Stomach smooth muscle (tissue), 2 donors: ENCODE data around the gene LRMDA.

Source experiments
- H3K27ac ChIP-seq: one replicate; pipeline ENCODE4 v1.7.0; 2013; ENCODE audit warnings: mild to moderate bottlenecking, low read length, inconsistent platforms
- H3K27me3 ChIP-seq, 2 donors: one replicate each; pipeline ENCODE4 v1.7.0; 2013; ENCODE audit warnings: low read length in 2 of 2; ENCODE audit not compliant: insufficient read depth in 2 of 2, control insufficient read depth in 1 of 2
- H3K36me3 ChIP-seq, 2 donors: one replicate each; pipeline ENCODE4 v1.7.0; 2013; ENCODE audit warnings: low read length in 2 of 2; ENCODE audit not compliant: control insufficient read depth in 2 of 2, insufficient read depth in 2 of 2
- H3K4me1 ChIP-seq: one replicate; pipeline ENCODE4 v1.7.0; 2013; ENCODE audit warnings: low read length; ENCODE audit not compliant: control insufficient read depth, insufficient read depth
- H3K4me3 ChIP-seq, 2 donors: one replicate each; pipeline ENCODE4 v1.7.0; 2013; ENCODE audit warnings: low read length in 2 of 2
- H3K9ac ChIP-seq, 2 donors: one replicate each; pipeline ENCODE4 v1.7.0; 2013; ENCODE audit warnings: low read length in 2 of 2, mild to moderate bottlenecking in 1 of 2
- H3K9me3 ChIP-seq, 2 donors: one replicate each; pipeline ENCODE4 v1.7.0; 2013; ENCODE audit warnings: low read length in 2 of 2; ENCODE audit not compliant: control insufficient read depth in 2 of 2
- donor health status: healthy.
- donor health status: Pancreatic carcinoma.

LRMDA gene

DNA sequence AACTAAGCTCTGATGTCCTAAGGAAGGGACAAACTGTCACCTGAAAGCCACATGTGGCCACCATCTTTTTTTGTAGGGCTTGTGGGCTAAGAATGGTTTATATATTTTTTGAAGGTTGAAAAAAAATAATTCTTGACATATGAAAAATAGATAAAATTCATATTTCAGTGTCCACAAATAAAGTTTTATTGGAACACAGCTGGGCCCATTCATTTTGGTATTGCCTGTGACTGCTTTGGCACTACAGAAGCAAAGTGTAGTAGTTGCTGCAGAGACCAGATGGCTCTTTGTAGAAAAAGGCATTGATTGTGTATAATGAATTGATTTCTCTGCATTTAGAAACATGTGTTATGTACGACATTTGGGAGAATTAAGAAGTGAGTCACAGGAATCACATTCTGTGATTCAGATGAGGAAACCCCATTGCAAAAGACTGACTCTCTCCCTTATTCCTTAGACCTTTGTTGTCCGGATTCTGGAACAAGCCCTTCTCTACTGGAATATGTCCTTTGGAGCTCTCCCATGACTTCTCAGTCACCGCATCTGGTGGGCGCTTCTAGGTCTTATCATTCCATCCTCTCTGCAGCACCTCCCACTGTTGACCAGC, 438.7 kb downstream of the LRMDA start:
- Histone ChIP-seq H3K27me3 (no peaks in the 10 kb centered on the region), H3K4me1 (no peaks in the 10 kb centered on the region), H3K4me3 (no peak overlapping the region), H3K9me3 (no peaks in the 10 kb centered on the region), H3K36me3 (no peaks in the 10 kb centered on the region), H3K9ac (no peak overlapping the region), H3K27ac (no peak overlapping the region)

DNA sequence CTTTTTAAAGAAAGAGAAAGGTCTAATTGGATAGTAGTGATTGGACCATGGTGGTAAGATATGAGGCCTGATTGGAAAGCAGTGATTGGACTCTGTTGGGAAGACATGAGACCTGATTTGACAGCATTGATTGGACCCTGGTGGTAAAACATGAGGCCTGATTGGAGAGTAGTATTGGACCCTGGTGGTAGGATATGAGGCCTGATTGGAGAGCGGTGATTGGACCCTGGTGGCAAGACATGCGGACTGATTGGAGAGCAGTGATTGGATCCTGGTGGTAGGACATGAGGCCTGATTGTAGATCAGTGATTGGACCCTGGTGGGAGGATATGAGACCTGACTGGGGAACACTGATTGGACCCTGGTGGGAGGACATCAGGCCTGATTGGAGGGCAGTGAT, 444.3 kb downstream of the LRMDA start:
- H3K4me1 ChIP-seq: no peaks in the 10 kb centered on the region
- no peak overlapping the region for H3K9ac ChIP-seq
- peaks cover 0 to 2% of the 10 kb centered on the region in 2 donors for H3K27me3 ChIP-seq
- H3K36me3 ChIP-seq: no peaks in the 10 kb centered on the region
- H3K9me3 ChIP-seq: no peaks in the 10 kb centered on the region
- no peak overlapping the region for H3K27ac ChIP-seq
- no peak overlapping the region for H3K4me3 ChIP-seq

DNA sequence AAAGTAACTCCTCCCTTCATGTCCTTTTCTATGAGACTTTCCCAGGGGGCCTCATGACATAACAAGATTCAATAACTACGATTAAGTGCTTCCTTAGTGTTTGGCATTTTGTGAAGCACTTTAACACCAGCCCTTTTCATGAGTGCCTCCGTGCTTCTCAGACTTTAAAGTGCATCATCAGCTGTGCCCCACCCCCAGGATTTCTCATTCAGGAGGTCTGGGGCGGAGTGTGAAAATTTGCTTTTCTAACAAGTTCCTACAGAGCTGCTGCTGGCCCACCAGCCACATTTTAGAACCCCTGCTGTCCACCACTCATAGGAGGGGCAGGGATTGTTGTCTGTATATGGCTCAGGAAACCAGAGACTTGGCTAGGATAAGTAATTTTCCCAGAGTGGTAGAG, 445.3 kb downstream of the LRMDA start:
- Histone ChIP-seq H3K9ac (no peak overlapping the region), H3K36me3 (no peaks in the 10 kb centered on the region), H3K9me3 (no peaks in the 10 kb centered on the region), H3K27ac (no peak overlapping the region), H3K4me3 (no peak overlapping the region), H3K27me3 (peaks cover 0 to 2% of the 10 kb centered on the region in 2 donors), H3K4me1 (no peaks in the 10 kb centered on the region)

DNA sequence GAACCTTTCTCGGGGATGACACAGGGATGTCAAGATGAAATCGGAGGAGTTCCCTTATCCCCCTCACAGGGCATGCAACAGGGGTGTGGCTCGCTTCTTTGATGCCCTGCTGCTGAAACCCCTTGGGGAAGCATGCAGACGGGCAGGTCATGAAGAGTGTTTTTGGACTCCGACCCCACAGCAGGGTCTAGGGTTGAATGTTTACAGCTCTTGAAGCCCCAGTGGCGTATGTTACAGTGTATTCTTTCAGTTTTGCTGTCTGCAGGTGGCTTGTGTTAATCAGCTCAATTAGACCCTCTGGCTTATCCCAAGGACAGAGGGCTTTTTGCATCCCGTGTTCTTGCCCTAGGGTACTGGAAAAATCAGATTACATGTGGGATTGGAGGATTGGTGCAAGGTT, 446.5 kb downstream of the LRMDA start:
- H3K9ac ChIP-seq: no peak overlapping the region
- H3K4me3 ChIP-seq: no peak overlapping the region
- no peaks in the 10 kb centered on the region for H3K9me3 ChIP-seq
- peaks cover 0 to 2% of the 10 kb centered on the region in 2 donors for H3K27me3 ChIP-seq
- H3K36me3 ChIP-seq: no peaks in the 10 kb centered on the region
- H3K27ac ChIP-seq: no peak overlapping the region
- H3K4me1 ChIP-seq: no peaks in the 10 kb centered on the region

DNA sequence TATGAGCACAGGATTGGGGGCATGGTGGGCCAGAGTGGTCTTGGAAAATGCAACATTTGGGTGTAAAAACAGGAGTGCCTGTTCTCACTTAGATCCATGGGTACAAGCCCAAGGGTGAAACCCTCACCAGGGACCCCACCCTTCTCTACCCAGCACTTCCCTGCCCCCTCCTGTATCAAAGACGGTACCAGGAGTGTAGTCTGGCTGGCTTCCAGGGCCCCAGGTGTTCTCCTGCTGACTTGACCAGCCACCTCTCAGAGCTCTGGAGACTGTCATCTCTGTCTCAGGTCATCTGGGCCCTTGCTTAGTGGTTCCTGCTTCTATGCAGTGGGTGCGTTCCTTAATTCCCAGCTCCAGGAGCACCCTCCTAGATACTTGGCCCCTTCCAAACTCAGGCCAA, 447.2 kb downstream of the LRMDA start:
- Histone ChIP-seq H3K9ac (no peak overlapping the region), H3K27me3 (peaks cover 0 to 2% of the 10 kb centered on the region in 2 donors), H3K36me3 (no peaks in the 10 kb centered on the region), H3K27ac (no peak overlapping the region), H3K4me1 (no peaks in the 10 kb centered on the region), H3K9me3 (no peaks in the 10 kb centered on the region), H3K4me3 (no peak overlapping the region)

DNA sequence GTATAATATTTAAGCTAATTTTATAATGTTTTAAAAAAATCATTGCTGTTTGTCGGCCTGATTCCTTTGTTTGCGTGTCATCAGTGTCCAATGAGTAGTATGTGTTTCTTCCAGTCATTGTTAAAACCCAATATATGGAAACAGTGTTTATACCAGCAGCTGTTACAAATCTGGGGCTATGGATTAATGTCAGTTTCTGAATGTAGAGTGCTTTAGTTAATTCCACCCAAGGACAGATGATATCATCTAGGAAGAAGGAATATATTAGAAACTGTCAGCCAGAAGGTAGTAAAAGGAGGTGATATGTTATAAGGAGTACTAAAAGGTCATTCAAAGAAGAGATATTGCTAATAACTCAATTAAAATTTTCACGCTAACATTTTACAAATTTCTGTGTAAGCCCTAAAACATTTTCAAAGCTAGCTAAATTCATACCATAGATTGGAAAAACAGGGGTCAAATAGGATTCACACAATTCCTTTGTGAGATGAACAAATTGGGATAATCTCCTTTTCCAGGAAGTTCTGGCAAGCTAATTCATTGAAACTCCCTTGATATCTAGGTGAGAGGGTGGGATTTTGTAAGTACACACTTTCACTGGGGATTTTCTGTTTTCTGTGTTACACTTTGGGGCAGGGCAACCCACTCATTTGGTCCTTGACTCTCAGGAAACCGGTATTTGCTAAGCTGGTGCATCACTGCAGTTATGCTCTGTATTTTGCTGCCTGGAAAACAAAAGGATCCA, 448.8 kb downstream of the LRMDA start:
- Histone ChIP-seq H3K27ac (no peak overlapping the region), H3K36me3 (no peaks in the 10 kb centered on the region), H3K27me3 (peaks cover 0 to 2% of the 10 kb centered on the region in 2 donors), H3K4me3 (no peak overlapping the region), H3K9ac (no peak overlapping the region), H3K9me3 (no peaks in the 10 kb centered on the region), H3K4me1 (no peaks in the 10 kb centered on the region)

DNA sequence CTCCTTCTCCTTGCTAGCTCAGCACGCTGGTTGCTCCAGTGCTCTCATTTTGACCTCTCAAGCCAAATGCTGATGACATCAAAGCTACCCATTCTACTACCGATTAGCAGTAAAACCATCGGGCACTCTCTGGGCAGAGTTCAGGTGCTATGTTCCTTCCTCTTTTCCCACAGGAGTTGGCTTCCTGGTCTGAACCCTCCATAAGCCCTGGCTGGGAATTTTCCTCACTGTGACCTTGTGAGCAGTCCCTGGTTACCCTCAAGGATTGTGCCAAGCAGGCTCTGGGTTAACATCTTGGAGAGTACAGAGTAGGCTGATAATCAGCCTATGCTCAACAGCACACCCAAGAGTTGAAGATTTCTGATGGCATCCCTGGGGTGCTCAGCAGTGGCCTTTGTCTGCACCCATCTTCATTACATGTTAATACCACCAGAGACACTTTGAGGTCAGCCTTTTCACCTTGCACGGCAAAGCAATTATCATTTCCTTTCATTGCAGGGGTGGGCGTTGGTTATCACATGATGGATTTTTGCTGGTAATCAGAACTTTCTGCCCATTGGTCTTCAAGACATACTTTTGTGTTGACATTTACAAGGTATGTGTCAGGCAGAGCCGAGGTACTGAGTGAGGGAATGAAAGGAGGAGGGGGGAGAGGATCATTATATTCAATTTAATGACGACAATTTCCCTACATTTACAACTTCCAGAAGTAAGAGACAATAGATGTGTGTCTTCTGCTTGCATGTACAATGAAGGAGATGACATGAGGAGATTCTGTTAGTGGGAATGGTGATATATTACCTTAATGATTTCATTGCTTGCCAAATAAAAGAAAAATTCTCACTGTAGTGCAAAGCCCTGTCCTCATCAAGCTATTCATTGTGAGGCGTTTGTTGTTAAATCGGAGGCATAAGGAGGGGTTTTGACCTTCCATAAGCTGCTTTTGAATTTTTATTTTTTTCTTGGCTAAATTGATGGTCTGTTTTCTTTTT, 452.0 kb downstream of the LRMDA start:
- H3K27ac ChIP-seq: no peak overlapping the region
- no peaks in the 10 kb centered on the region for H3K36me3 ChIP-seq
- no peaks in the 10 kb centered on the region for H3K9me3 ChIP-seq
- no peak overlapping the region for H3K4me3 ChIP-seq
- H3K9ac ChIP-seq: no peak overlapping the region
- H3K4me1 ChIP-seq: no peaks in the 10 kb centered on the region
- peaks cover 0 to under 1% of the 10 kb centered on the region in 2 donors for H3K27me3 ChIP-seq

DNA sequence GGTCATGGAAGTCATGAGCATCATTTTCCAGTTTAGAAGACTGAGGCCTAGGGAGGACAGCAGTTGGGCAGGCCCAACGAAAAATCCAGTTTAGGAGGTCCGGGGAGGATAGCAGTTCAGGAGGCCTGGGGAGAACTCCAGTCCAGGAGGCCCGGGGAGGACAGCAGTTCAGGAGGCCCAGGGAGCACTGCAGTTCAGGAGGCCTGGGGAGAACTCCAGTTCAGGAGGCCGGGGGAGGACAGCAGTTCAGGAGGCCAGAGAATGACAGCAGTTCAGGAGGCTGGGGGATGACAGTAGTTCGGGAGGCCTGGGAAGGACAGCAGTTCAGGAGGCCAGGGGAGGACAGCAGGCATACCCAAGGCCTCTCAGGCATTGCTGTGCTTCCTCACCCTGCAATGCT, 453.4 kb downstream of the LRMDA start:
- Histone ChIP-seq H3K9ac (no peak overlapping the region), H3K4me1 (no peaks in the 10 kb centered on the region), H3K27ac (no peak overlapping the region), H3K4me3 (no peak overlapping the region), H3K27me3 (no peaks in the 10 kb centered on the region), H3K36me3 (no peaks in the 10 kb centered on the region), H3K9me3 (no peaks in the 10 kb centered on the region)

DNA sequence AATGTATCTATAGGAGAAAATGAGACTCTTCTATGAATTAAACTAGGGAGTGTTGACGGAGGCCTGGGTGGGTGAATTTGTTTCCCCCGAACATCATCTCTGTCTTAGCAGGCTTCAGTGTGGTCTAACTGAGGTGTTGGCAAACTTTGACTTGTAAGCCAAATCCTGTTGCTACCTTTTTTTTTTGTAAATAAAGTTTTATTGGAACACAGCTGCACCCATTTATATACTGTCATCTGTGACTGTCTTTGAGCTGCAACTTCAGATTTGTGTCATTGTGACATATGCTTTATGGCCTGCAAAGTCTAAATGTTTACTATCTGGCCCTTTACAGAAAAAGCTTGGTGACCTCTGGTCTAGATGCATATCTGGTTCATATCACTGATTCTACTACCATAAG, 455.9 kb downstream of the LRMDA start:
- Histone ChIP-seq H3K27me3 (no peaks in the 10 kb centered on the region), H3K9me3 (no peaks in the 10 kb centered on the region), H3K27ac (no peak overlapping the region), H3K9ac (no peak overlapping the region), H3K4me3 (no peak overlapping the region), H3K36me3 (no peaks in the 10 kb centered on the region), H3K4me1 (no peaks in the 10 kb centered on the region)

DNA sequence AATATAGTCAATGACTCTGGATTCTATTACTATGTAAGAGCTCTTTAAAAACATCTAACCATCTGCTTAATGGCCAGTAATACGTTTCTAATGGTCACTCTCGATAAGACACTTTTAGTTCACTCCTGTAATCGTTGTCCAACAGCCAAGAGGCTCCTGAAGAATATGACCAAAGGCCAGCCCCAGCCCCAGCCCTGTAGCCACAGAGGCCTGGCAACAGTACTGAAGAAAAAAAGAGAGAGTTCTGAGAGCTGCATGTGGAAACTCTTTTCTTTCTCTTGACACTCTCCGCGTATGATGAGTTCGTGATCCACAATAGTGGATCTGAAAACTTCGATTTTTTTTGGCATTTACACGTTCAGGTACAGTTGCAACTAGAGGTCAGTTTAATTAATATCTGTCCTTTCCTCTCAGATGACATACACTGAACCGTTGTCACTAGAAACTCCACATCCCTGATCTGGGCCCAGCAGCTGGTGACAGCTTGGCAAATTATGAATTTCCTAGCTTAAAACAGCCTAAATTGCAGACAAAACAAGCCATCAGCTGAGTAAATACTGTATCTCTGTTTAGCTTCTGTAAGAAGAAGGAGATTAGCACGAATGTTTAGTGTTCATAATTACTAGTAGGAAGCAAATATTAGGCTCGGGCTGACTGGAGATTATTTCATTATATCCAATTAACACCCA, 456.7 kb downstream of the LRMDA start:
- H3K27ac ChIP-seq: no peak overlapping the region
- H3K36me3 ChIP-seq: no peaks in the 10 kb centered on the region
- no peaks in the 10 kb centered on the region for H3K9me3 ChIP-seq
- no peak overlapping the region for H3K9ac ChIP-seq
- no peak overlapping the region for H3K4me3 ChIP-seq
- H3K27me3 ChIP-seq: no peaks in the 10 kb centered on the region
- no peaks in the 10 kb centered on the region for H3K4me1 ChIP-seq
